ENCODE data around the gene ORAI3. TPM values are rescaled to one million over a fixed set of nuclear protein-coding genes. Genes with fewer than 3 reads are reported as not detected.

The ORAI3 gene
- total RNA-seq, 1 donor from 2014 or later: 27.0 TPM

- Histone ChIP-seq H3K27ac (no peak overlapping the region), H3K4me1 (peaks cover 30% of the 10 kb centered on the region)
- intact Hi-C loops (cut with DNase I): loop anchor here (5.0 kb wide), 1 partner anchor 79 kb away; no protein-coding TSS in a partner anchor
Observed at GRCh38 chr16:30920891-30921290, 28.0 kb upstream of the ORAI3 start.

GRCh38 chr16:30921459-30921747 lies 27.5 kb upstream of the ORAI3 start:
- Histone ChIP-seq H3K27me3 (no peaks in the 10 kb centered on the region), H3K36me3 (no peaks in the 10 kb centered on the region), H3K4me3 (peak overlapping the region; percentile 63 to 92), H3K9me3 (no peaks in the 10 kb centered on the region), H3K27ac (peak overlapping the region; percentile 98), H3K4me1 (peaks cover 30% of the 10 kb centered on the region)
- no peak for DNase-seq (ENCODE audit: extremely low spot score in 2 of 2)
- intact Hi-C loops (cut with DNase I): loop anchor here (5.0 kb wide), 1 partner anchor 79 kb away; no protein-coding TSS in a partner anchor
- TF ChIP-seq CTCF (IDR thresholded peaks at IDR 0.05) (no peak), POLR2A (IDR thresholded peaks at IDR 0.05) (no peak), POLR2AphosphoS5 (IDR thresholded peaks at IDR 0.05; ENCODE audit: insufficient read depth in 1 of 2, low read depth in 1 of 2) (no peak)

More at GRCh38 chr16:30920891-30921290, 28.0 kb upstream of the ORAI3 start:
- no peaks in the 10 kb centered on the region for H3K36me3 ChIP-seq
- TF ChIP-seq CTCF (IDR thresholded peaks at IDR 0.05): no peak
- TF ChIP-seq POLR2AphosphoS5 (IDR thresholded peaks at IDR 0.05; ENCODE audit: insufficient read depth in 1 of 2, low read depth in 1 of 2): no peak
- TF ChIP-seq POLR2A (IDR thresholded peaks at IDR 0.05): no peak
- DNase-seq (ENCODE audit: extremely low spot score in 2 of 2): no peak
- H3K9me3 ChIP-seq: no peaks in the 10 kb centered on the region
- H3K4me3 ChIP-seq: no peak overlapping the region
- H3K27me3 ChIP-seq: no peaks in the 10 kb centered on the region

DNA sequence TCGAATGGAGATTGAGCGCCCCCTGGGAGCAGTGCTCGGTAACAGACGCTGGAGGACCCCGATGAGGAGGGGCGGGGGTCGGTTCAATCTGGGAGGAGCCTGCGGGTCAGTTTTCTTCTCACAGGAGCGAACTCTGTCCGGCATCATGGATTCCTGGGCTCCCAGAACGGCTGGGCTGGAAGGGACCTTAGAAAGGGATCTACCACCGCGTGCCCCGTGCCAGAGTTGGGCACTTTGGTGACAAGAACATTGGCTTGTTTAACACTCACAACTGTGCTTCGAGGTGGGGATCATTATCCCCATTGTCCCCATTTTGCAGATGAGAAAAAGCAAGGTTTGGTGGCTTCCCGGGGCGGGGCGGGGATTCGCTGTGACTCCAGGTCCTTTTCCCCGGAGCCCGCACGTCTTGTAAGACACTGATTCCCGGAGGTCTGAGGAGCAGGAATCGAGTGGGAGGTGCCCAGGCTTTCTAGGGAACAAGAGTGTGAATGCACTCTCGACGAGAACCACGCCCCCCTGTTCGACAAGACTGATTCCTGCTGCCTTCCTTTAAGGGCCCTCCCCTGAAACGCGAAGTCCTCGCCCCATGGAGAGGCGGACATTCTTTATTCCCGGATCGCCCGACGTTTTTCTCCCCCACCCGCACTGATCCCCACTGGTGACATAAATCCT lies 27.0 kb upstream of the ORAI3 start:
- DNase-seq (ENCODE audit: extremely low spot score in 2 of 2): no peak
- Histone ChIP-seq H3K27me3 (no peaks in the 10 kb centered on the region), H3K4me1 (peaks cover 30% of the 10 kb centered on the region), H3K27ac (peak overlapping the region; percentile 98), H3K4me3 (peak overlapping the region; percentile 63 to 92), H3K9me3 (no peaks in the 10 kb centered on the region), H3K36me3 (no peaks in the 10 kb centered on the region)
- intact Hi-C loops (cut with DNase I): loop anchor here (5.0 kb wide), 1 partner anchor 80 kb away; no protein-coding TSS in a partner anchor
- peak; percentile 55 to 89 (median 88) for TF ChIP-seq CTCF (IDR thresholded peaks at IDR 0.05)
- no peak for TF ChIP-seq POLR2A (IDR thresholded peaks at IDR 0.05)

DNA sequence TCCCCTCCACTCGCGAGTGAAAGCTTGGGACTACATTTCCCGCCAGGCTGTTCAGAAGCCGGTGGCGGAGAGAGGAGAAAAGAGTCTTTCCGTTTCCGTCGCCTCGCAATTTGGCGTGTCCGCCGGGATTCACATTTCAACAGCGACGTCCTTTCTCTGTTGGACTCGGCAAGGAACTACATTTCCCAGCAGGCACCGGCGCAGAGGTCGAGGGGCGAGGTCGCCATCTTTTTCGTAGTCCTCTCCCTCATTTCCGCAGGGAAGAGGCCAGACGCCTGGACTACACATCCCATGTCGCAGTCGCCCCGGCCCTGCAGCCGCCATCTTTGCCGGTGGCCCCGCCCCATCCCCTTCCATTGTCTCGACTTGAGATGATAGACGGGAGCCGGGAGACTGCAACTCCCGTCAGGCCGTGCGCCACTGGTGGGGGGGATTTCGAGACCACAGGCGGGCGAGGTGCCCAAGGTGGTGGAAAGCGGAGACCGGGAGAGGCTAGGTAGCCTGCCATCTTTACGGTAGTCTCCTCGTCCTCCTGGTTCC lies 26.4 kb upstream of the ORAI3 start:
- Histone ChIP-seq H3K27ac (peak overlapping the region; percentile 98), H3K36me3 (no peaks in the 10 kb centered on the region), H3K27me3 (no peaks in the 10 kb centered on the region), H3K9me3 (no peaks in the 10 kb centered on the region), H3K4me1 (peaks cover 35% of the 10 kb centered on the region), H3K4me3 (peak overlapping the region; percentile 82 to 92)
- intact Hi-C loops (cut with DNase I): loop anchor here (5.0 kb wide), 1 partner anchor 80 kb away; no protein-coding TSS in a partner anchor
- peak; percentile 90 to 96 for TF ChIP-seq POLR2AphosphoS5 (IDR thresholded peaks at IDR 0.05; ENCODE audit: insufficient read depth in 1 of 2, low read depth in 1 of 2)
- no peak for TF ChIP-seq POLR2A (IDR thresholded peaks at IDR 0.05)
- TF ChIP-seq CTCF (IDR thresholded peaks at IDR 0.05): no peak
- DNase-seq (ENCODE audit: extremely low spot score in 2 of 2): peak; percentile 100

DNA sequence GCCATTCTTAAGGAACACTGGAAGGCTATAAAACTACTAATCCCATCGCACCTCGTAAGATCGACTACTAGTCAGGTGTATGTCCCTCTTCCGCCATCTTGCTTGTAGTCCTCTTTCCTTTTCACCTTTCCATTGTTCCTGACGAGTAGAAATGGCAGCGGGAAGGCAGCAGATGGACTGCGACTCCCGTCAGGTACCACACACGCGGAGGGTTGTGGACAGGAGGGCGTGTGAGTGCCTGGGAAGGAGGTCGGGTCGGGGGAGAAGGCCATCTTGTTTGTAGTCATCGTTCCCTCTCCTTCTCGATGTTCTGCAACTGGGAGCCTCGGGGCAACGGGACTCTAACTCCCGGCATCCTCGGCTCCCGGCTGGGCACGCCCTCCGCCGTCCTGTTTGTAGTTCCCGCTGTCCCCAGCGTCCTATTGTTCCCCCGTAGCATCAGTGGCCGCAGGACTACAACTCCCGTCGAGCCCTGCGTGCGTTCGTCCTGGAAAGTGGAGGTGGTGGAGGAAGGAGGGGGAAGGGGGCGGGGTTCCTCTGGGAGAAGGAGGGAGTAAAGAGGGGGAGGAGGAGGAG lies 25.8 kb upstream of the ORAI3 start:
- Histone ChIP-seq H3K27ac (peak overlapping the region; percentile 98), H3K4me1 (peaks cover 38% of the 10 kb centered on the region), H3K9me3 (no peaks in the 10 kb centered on the region), H3K4me3 (peak overlapping the region; percentile 82 to 92), H3K36me3 (no peaks in the 10 kb centered on the region), H3K27me3 (no peaks in the 10 kb centered on the region)
- DNase-seq (ENCODE audit: extremely low spot score in 2 of 2): peak; percentile 100
- intact Hi-C loops (cut with DNase I): loop anchor here (5.0 kb wide), 1 partner anchor 81 kb away; no protein-coding TSS in a partner anchor
- peak; percentile 78 to 86 for TF ChIP-seq POLR2AphosphoS5 (IDR thresholded peaks at IDR 0.05; ENCODE audit: insufficient read depth in 1 of 2, low read depth in 1 of 2)
- no peak for TF ChIP-seq POLR2A (IDR thresholded peaks at IDR 0.05)

All from vagina (tissue), 2 donors.